Activated CD4-positive, alpha-beta memory T cell treated with anti-CD3 and anti-CD28 coated beads, Interleukin-2, amount 10 ng/mL, durations not matched to agents 7 days and 5 days (primary cell): ENCODE results near the gene SYPL1. TPM values are rescaled to one million over a fixed set of nuclear protein-coding genes. Genes with fewer than 3 reads are reported as not detected.

ENCODE experiments used
- CTCF ChIA-PET: fragments of 350-600 bp; sonication (Branson Sonifier 250); formaldehyde crosslinking; loops from one replicate; lab custom pipeline; 2021; ENCODE audit warnings: antibody characterized with exemption, inconsistent platforms; lab: Charles Lee
- POLR2A ChIA-PET: fragments of 350-600 bp; sonication (Branson Sonifier 250); formaldehyde crosslinking; loops from one replicate; lab custom pipeline; 2021; ENCODE audit warnings: antibody characterized with exemption; lab: Charles Lee
- DNase-seq: peaks from one replicate; pipeline ENCODE4 v3.0.0-alpha.2; 2020
- H3K27ac Mint-ChIP-seq: one replicate; pipeline ENCODE4 v1.8.0; 2021; ENCODE audit warnings: mild to moderate bottlenecking, mixed read lengths
- H3K27me3 Mint-ChIP-seq: one replicate; pipeline ENCODE4 v1.8.0; 2021; ENCODE audit warnings: mixed read lengths
- H3K36me3 Mint-ChIP-seq: one replicate; pipeline ENCODE4 v1.8.0; 2021; ENCODE audit warnings: low read depth, mixed read lengths
- H3K4me1 Mint-ChIP-seq: one replicate; pipeline ENCODE4 v1.8.0; 2021; ENCODE audit warnings: mixed read lengths
- H3K4me3 Mint-ChIP-seq: one replicate; pipeline ENCODE4 v1.8.0; 2021; ENCODE audit warnings: mild to moderate bottlenecking, mixed read lengths
- H3K9me3 Mint-ChIP-seq: one replicate; pipeline ENCODE4 v1.8.0; 2021; ENCODE audit warnings: mixed read lengths
- total RNA-seq, 2 experiments: library from RNA; stranded (reverse); gene quantifications; one replicate each; pipeline ENCODE4 v1.2.3, GENCODE V29; 2021

The SYPL1 gene
- total RNA-seq, 2 experiments from 2014 or later = 37.5 to 38.8 TPM

DNA sequence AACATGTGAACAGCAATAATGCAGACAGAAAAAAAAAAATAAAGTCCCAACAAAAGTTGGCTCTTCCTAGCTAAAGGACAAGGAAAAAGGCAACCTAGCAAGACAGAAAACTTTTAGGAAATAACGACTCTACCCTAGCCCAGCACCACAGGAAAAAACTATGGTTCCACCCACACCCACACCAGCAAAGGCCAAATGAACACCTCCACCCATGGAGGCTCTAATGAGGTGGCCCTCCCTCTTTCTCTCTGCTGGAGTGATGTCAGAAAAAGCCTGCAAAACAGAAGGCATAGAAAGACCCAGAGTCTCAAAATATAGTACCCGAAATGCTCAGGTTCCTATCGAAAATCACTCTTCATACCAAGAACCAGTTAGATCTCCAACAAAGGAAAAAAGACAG lies 28.4 kb downstream of the SYPL1 start:
- peaks cover 7% of the 10 kb centered on the region for H3K4me1 Mint-ChIP-seq
- peaks cover under 1% of the 10 kb centered on the region for H3K27me3 Mint-ChIP-seq
- H3K27ac Mint-ChIP-seq = no peak overlapping the region
- no peak for DNase-seq
- CTCF ChIA-PET = interaction anchor here (0.6 kb wide), 1 partner anchor 458 kb away, joined by 3 read pairs; no protein-coding TSS in a partner anchor
- POLR2A ChIA-PET = interaction anchor here (3.6 kb wide), 1 partner anchor 12 kb away, joined by 17 read pairs; no protein-coding TSS in a partner anchor
- H3K4me3 Mint-ChIP-seq = no peak overlapping the region
- no peaks in the 10 kb centered on the region for H3K9me3 Mint-ChIP-seq
- H3K36me3 Mint-ChIP-seq = peaks cover 11% of the 10 kb centered on the region

DNA sequence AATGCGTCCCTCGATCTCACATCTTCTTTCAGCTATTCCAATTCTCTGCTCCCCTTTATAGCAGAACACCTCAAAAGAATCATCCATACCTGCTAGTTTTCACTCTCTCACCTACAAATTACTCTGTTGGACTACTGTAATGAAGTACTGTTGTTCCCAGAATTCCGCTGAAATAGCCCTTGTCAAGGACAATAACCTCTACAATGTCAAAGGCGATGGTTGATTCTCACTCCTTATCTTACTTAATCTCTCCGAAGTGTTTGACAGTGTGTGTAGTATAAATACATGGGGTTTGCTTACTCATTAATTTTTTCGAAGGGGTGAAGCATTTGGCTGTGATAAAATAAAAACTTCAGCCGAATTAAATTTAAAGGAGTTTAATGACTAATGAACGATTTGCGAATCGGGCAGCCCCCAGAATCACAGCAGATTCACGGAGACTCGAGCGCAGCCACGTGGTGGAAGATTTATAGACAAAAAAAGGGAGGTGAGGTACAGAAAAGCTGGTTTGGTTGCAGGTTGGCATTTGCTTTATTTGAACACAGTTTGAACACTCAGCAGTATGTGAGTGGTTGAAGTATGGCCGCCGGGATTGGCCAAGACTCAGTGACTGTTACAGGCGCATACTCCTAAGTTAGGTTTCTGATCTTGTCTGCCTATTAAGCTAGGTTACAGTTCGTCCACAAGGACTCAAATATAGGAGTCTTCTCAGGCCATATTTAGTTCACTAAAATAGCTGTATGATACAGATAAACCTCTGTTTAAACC lies 29.8 kb downstream of the SYPL1 start:
- ChIA-PET CTCF (no interaction called here), POLR2A (interaction anchor here (3.6 kb wide), 1 partner anchor 11 kb away, joined by 17 read pairs; no protein-coding TSS in a partner anchor)
- H3K4me1 Mint-ChIP-seq = peaks cover 8% of the 10 kb centered on the region
- no peaks in the 10 kb centered on the region for H3K9me3 Mint-ChIP-seq
- H3K4me3 Mint-ChIP-seq = no peak overlapping the region
- DNase-seq = no peak
- peaks cover 8% of the 10 kb centered on the region for H3K36me3 Mint-ChIP-seq
- H3K27me3 Mint-ChIP-seq = peaks cover 2% of the 10 kb centered on the region
- no peak overlapping the region for H3K27ac Mint-ChIP-seq

DNA sequence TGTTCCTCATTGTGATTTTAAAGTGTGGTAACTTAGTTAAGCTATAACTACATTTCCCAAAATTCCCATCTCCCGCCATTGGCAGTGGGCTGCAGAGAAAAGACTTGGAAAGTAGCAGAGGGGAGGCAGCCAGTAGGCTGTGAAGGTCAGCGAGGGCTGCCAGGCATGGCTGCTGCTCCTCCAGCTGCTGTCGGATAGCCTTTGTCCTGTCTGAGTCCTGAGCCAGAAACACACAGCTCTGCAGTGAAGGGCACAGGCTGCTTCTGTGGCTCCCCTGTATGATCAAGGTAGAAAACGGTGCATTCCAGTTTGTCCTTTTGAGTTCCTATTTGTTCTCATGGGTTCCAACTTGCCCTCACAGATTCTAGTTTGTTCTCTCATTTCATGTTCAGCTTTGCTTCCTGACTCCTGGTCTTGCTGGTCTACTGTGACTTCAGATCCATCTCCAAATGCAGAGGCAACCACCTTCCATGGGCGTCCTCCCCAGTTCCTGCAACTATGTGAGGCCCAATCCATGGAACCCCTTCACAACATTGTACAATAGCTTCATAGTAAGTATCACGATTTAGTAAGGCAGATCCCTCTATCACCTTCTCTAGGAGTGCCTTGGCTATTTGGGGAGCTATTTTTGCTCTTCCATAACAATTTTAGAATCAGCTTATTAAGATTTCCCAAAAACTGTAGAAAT lies 31.7 kb downstream of the SYPL1 start:
- Mint-ChIP-seq H3K27me3 (peaks cover 2% of the 10 kb centered on the region), H3K4me3 (no peak overlapping the region), H3K9me3 (no peaks in the 10 kb centered on the region), H3K27ac (no peak overlapping the region), H3K36me3 (peaks cover 6% of the 10 kb centered on the region), H3K4me1 (peaks cover 8% of the 10 kb centered on the region)
- ChIA-PET POLR2A (interaction anchor here (1.5 kb wide), 1 partner anchor 9 kb away, joined by 8 read pairs; no protein-coding TSS in a partner anchor), CTCF (interaction anchor here (0.7 to 1.4 kb wide), 3 partner anchors 48 to 74 kb away, joined by 3 read pairs; no protein-coding TSS in a partner anchor)
- no peak for DNase-seq

DNA sequence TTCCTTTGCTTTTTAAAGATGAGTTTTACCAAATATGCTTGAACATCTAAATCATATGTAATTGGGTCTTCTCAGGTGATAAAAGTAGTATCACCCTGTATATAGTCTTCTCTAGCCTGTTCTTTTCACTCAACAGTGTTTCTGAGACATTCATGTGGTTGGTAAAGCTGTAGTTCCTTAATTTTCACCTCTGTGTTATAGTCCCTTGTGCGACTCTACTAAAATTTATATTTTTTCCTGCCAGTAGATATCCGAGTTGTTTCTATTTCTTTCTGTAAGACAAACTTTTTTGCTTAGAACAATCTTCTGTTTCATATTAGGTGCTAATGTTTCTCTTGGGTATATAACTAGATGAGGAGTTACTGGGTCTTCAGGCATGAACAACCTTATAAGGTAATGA lies 35.6 kb downstream of the SYPL1 start:
- ChIA-PET POLR2A (no interaction called here), CTCF (no interaction called here)
- Mint-ChIP-seq H3K36me3 (peaks cover 5% of the 10 kb centered on the region), H3K4me1 (peaks cover 29% of the 10 kb centered on the region), H3K27me3 (peaks cover 2% of the 10 kb centered on the region), H3K9me3 (no peaks in the 10 kb centered on the region), H3K27ac (no peak overlapping the region), H3K4me3 (no peak overlapping the region)
- DNase-seq = no peak

DNA sequence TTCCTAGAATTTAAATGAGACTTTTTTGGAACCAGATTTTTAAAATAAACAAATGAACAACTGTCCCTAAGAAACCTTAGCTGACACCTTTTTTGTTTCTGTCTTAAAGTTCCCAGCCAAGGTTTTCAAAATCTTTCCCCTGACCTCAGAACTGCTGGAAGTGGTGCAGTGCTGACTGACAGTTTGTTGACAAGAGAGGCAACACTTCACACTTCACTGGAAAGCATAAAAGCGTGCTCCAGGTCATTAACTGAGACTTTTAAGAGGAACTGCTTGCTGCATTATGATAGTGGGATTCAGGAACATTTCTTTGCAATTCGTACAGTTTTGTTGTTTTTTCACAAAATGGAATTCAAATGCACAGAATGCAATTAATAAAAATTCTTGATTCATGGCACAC lies 36.2 kb downstream of the SYPL1 start:
- no peak overlapping the region for H3K4me3 Mint-ChIP-seq
- H3K9me3 Mint-ChIP-seq = no peaks in the 10 kb centered on the region
- H3K27me3 Mint-ChIP-seq = peaks cover 2% of the 10 kb centered on the region
- ChIA-PET POLR2A (interaction anchor here (1.7 kb wide), 1 partner anchor 35 kb away, joined by 6 read pairs; the partner anchor contains the start of gene SYPL1), CTCF (no interaction called here)
- H3K27ac Mint-ChIP-seq = no peak overlapping the region
- peaks cover 5% of the 10 kb centered on the region for H3K36me3 Mint-ChIP-seq
- peaks cover 35% of the 10 kb centered on the region for H3K4me1 Mint-ChIP-seq
- no peak for DNase-seq

DNA sequence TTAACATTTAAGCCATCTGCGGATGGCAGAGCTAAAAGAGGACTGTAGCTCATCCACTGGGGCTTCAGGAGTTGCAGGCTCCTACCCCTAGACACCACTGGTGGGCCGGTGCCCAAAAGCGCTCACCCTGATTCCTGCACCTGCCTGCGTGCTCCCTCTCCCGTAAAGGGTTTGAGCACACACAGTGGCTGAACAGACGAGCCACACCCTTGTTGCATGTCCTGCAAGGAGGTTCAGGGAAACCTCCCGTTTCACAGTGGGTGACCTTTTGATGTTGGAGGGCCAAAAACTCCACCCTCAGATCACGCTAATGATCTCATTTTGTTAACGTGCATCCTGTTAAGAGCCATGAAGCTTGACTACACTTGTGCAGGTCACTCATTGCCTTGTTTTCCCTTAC lies 37.9 kb downstream of the SYPL1 start:
- CTCF ChIA-PET = no interaction called here
- POLR2A ChIA-PET = interaction anchor here (5.5 kb wide), 1 partner anchor 37 kb away, joined by 93 read pairs; the partner anchor contains the start of gene SYPL1
- Mint-ChIP-seq H3K4me1 (peaks cover 45% of the 10 kb centered on the region), H3K4me3 (no peak overlapping the region), H3K27me3 (peaks cover 2% of the 10 kb centered on the region), H3K36me3 (peaks cover 5% of the 10 kb centered on the region), H3K9me3 (no peaks in the 10 kb centered on the region), H3K27ac (no peak overlapping the region)
- DNase-seq = no peak

DNA sequence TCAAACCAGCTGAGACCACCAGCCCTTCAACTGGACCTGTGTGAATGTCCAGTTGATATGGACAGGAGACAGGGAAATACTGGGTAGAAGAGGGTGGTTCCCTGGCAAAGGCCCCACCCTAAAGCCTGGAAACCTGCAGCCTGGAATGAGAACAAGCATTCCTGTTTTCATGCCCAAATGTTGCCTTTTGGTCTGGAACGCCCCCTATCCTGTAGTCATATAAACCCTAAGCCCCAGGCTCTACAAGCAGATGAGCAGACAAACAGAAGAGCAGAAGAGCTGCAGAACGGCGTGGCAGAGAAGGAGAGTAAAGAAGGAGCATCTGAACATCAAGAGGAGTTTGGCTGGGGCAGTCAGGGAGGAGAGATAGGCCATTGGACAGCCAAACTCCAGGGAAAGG lies 38.4 kb downstream of the SYPL1 start:
- peaks cover 1% of the 10 kb centered on the region for H3K27me3 Mint-ChIP-seq
- POLR2A ChIA-PET = interaction anchor here (5.5 kb wide), 1 partner anchor 38 kb away, joined by 93 read pairs; the partner anchor contains the start of gene SYPL1
- H3K36me3 Mint-ChIP-seq = peaks cover 5% of the 10 kb centered on the region
- no peak overlapping the region for H3K4me3 Mint-ChIP-seq
- no peak for DNase-seq
- H3K4me1 Mint-ChIP-seq = peaks cover 45% of the 10 kb centered on the region
- CTCF ChIA-PET = interaction anchor here (1.2 kb wide), 1 partner anchor 21 kb away, joined by 5 read pairs; no protein-coding TSS in a partner anchor
- peak overlapping the region; percentile 10 for H3K27ac Mint-ChIP-seq
- H3K9me3 Mint-ChIP-seq = no peaks in the 10 kb centered on the region

DNA sequence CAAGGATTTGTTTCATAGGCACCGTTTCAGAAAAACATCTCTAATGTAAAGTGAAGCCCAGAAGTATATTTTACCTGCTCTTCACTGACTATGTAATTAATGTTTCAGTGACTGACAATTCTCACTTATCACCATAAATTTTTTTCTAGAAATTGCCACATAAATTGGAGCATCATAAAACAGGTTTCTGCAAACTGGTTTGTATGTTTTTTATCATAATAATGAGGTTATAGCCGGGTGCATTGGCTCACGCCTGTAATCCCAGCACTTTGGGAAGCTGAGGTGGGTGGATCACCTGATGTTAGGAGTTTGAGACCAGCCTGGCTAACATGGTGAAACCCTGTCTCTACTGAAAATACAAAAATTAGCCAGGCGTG lies 39.4 kb downstream of the SYPL1 start:
- H3K4me3 Mint-ChIP-seq = no peak overlapping the region
- no peak for DNase-seq
- peaks cover 45% of the 10 kb centered on the region for H3K4me1 Mint-ChIP-seq
- ChIA-PET CTCF (interaction anchor here (0.8 to 3.0 kb wide), 8 partner anchors 14 to 1154 kb away, joined by 3 to 17 read pairs (median 5); no protein-coding TSS in a partner anchor), POLR2A (interaction anchor here (1.2 to 5.5 kb wide), 10 partner anchors 10 to 381 kb away, joined by 3 to 93 read pairs (median 8); partner anchors contain the start of genes NAMPT and SYPL1)
- H3K9me3 Mint-ChIP-seq = no peaks in the 10 kb centered on the region
- peak overlapping the region; percentile 96 for H3K27ac Mint-ChIP-seq
- no peaks in the 10 kb centered on the region for H3K27me3 Mint-ChIP-seq
- H3K36me3 Mint-ChIP-seq = peaks cover 5% of the 10 kb centered on the region

DNA sequence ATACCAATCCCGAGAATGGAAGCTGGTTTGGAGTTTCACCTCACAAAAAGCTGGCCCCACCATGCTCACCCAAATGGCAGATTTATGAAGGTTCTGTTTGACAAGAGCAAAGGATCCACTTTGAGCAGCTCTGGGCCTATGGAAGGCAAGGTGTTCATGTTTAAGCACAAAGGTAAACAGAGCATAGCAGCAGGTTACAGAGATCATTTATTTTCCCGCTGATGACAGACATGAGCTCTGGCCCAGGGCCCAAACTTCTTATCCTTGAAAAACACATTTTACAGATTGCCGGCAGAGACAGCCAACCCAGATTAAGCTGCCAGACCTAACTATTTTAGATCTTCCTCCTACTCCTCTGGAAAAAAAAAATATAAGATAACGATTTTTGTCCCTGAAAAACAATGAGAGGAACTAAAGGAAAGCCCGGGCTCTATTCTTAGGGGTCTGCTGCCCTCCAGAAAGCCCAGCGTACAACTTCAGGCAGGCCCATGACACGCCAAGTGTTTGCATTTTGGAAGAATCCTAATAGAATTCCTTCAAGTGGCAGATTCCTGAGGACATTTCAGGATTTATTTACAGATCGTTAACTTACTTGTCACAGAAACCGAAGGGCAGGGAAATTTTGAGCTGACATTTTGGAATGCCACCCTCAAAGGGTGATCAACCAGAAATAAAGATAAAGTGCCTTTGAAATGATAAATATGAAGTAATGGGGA lies 40.0 kb downstream of the SYPL1 start:
- CTCF ChIA-PET = interaction anchor here (0.8 to 3.0 kb wide), 14 partner anchors 11 to 1154 kb away, joined by 3 to 17 read pairs (median 4); partner anchors contain the start of genes RINT1 and SYPL1

DNA sequence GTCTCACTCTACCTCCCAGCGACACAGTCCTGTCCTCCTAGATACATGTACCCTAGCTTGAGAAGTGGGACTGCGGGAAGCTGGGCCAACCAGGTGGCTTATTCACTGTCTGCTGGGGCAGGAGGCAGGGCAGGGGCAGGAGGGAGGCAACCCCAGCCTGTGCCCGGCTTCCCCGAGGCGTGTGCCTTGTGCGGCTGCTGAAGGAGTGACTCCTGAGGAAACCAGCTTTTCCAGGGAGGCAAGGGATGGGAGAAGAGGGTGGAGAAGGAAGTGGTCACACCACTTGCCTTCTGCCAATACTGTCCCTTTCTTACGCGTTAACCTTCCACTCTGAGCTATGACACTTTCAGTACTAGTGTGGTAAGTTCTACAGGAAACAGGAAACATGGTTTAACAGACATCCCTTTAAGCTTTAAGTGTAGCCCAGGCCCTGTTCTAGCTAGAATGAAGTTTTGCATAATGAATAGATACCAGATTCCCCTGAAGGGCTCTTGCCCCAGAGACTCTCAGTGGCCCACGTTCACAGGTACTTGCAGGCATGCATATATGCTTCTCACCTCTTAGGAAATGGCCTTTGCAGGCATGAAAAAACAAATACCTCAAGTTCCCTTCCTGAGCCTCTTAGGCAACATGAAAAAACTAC lies 40.6 kb downstream of the SYPL1 start:
- POLR2A ChIA-PET = interaction anchor here (0.5 to 5.5 kb wide), 23 partner anchors 9 to 540 kb away, joined by 3 to 93 read pairs (median 4); partner anchors contain the start of genes NAMPT, RINT1 and SYPL1
- peak; percentile 57 for DNase-seq
- Mint-ChIP-seq H3K36me3 (peaks cover 2% of the 10 kb centered on the region), H3K4me1 (peaks cover 44% of the 10 kb centered on the region), H3K9me3 (no peaks in the 10 kb centered on the region), H3K27ac (peak overlapping the region; percentile 96), H3K27me3 (no peaks in the 10 kb centered on the region), H3K4me3 (peak overlapping the region; percentile 70)
- CTCF ChIA-PET = interaction anchor here (0.8 to 3.0 kb wide), 12 partner anchors 10 to 540 kb away, joined by 3 to 17 read pairs (median 5); partner anchors contain the start of genes RINT1 and SYPL1

More for the DNA sequence above, 40.0 kb downstream of the SYPL1 start:
- Mint-ChIP-seq H3K27me3 (no peaks in the 10 kb centered on the region), H3K27ac (peak overlapping the region; percentile 96), H3K4me3 (peak overlapping the region; percentile 70), H3K36me3 (peaks cover 2% of the 10 kb centered on the region), H3K4me1 (peaks cover 44% of the 10 kb centered on the region), H3K9me3 (no peaks in the 10 kb centered on the region)
- POLR2A ChIA-PET = interaction anchor here (0.5 to 5.5 kb wide), 22 partner anchors 8 to 541 kb away, joined by 3 to 93 read pairs (median 4); partner anchors contain the start of genes NAMPT, RINT1 and SYPL1
- DNase-seq = no peak

DNA sequence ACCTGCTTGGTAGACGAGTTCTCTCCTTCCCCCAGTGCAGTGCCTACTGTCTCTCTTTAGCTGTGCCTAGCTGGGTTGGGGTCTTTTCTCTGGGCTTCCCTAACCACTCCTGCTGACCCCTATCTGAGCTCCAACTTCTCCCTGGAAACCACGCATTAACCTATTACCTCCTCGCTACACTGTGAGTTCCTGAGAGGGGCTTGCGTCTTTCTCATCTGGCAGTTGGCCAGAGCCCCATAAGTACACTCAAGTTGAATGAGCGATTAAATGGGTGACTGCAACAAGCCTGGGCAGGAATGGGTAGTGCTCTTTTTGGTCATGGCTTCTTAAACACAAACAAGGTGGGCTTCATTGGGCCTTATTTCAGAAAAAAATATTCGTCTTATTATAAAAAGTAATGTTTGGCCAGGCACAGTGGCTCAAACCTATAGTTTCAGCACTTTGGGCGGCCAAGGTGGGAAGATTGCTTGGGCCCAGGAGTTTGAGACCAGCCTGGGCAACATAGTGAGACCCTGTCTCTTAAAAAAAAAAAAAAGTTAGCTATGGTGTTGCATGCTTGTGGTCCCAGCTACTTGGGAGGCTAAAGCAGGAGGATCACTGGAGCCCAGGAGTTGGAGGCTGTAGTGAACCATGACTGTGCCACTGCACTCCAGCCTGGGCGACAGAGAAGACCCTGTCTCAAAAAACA lies 41.4 kb downstream of the SYPL1 start:
- ChIA-PET POLR2A (interaction anchor here (0.9 to 5.5 kb wide), 17 partner anchors 9 to 539 kb away, joined by 3 to 93 read pairs (median 6); partner anchors contain the start of genes NAMPT, RINT1 and SYPL1), CTCF (interaction anchor here (1.3 to 3.0 kb wide), 5 partner anchors 12 to 106 kb away, joined by 3 to 17 read pairs (median 11); partner anchors contain the start of gene SYPL1)
- H3K27me3 Mint-ChIP-seq = no peaks in the 10 kb centered on the region
- H3K4me3 Mint-ChIP-seq = peak overlapping the region; percentile 70
- peaks cover 2% of the 10 kb centered on the region for H3K36me3 Mint-ChIP-seq
- H3K9me3 Mint-ChIP-seq = no peaks in the 10 kb centered on the region
- H3K27ac Mint-ChIP-seq = peak overlapping the region; percentile 96
- H3K4me1 Mint-ChIP-seq = peaks cover 44% of the 10 kb centered on the region
- no peak for DNase-seq
